OCI-LY7 (cell line): Measurements from ENCODE around the gene EXOC5. TPM values are rescaled to one million over a fixed set of nuclear protein-coding genes. Genes with fewer than 3 reads are reported as not detected.
"Not testable (repeated sequence)": the region's sequence is repeated elsewhere in the genome, so short reads cannot be mapped to it uniquely, and the experiment has no call there.

Source experiments
- BruUV-seq: library from RNA; stranded (reverse); fragments of 400-500 nt; replicated peaks from 2 replicates; lab custom pipeline; 2021; lab: Mats Ljungman, UMichigan
- CTCF ChIA-PET: fragments of 300-600 bp; sonication (Branson Sonifier 250); formaldehyde crosslinking; loops from one replicate; lab custom pipeline; 2022; ENCODE audit warnings: antibody characterized with exemption; ENCODE audit not compliant: unreplicated experiment; lab: Charles Lee
- POLR2A ChIA-PET: fragments of 300-600 bp; sonication (Branson Sonifier 250); formaldehyde crosslinking; loops from one replicate; lab custom pipeline; 2022; ENCODE audit warnings: antibody characterized with exemption; lab: Charles Lee
- DNase-seq: peaks from one replicate; pipeline ENCODE4 v3.0.0-alpha.2; 2015; ENCODE audit warnings: low spot score
- H2AFZ ChIP-seq: fragments of 200-600 bp; sonication (generic), shearing (Covaris generic); 2 replicates; pipeline ENCODE4 v1.6.1; 2014; ENCODE audit warnings: mild to moderate bottlenecking, antibody characterized with exemption, low read length, moderate library complexity
- H3K27ac ChIP-seq: fragments of 200-600 bp; sonication (generic); 2 replicates; pipeline ENCODE4 v1.5.1; 2014; ENCODE audit warnings: mixed run types, low read depth, mild to moderate bottlenecking, moderate library complexity, low read length, inconsistent platforms; ENCODE audit not compliant: poor library complexity, severe bottlenecking
- H3K36me3 ChIP-seq: fragments of 200-600 bp; sonication (generic); 2 replicates; pipeline ENCODE4 v1.6.1; 2014; ENCODE audit warnings: mild to moderate bottlenecking, antibody characterized with exemption, low read length, moderate library complexity, mixed read lengths; ENCODE audit not compliant: insufficient read depth
- H3K4me1 ChIP-seq: fragments of 200-600 bp; sonication (generic); 2 replicates; pipeline ENCODE4 v1.5.1; 2014; ENCODE audit warnings: mild to moderate bottlenecking, low read length; ENCODE audit not compliant: insufficient read depth, poor library complexity, severe bottlenecking
- H3K4me2 ChIP-seq: fragments of 200-600 bp; sonication (generic); 2 replicates; pipeline ENCODE4 v1.6.1; 2014; ENCODE audit warnings: mild to moderate bottlenecking, low read length
- H3K4me3 ChIP-seq: fragments of 200-600 bp; sonication (generic); 2 replicates; pipeline ENCODE4 v1.5.1; 2014; ENCODE audit warnings: mild to moderate bottlenecking, low read depth, low read length; ENCODE audit not compliant: poor library complexity, severe bottlenecking
- H3K79me2 ChIP-seq: fragments of 200-600 bp; sonication (generic); 2 replicates; pipeline ENCODE4 v1.6.1; 2016; ENCODE audit warnings: low read depth, mild to moderate bottlenecking, low read length, moderate library complexity, mixed read lengths; ENCODE audit not compliant: insufficient read depth
- H3K9me2 ChIP-seq: fragments of 200-600 bp; sonication (generic); 2 replicates; pipeline ENCODE4 v1.6.1; 2016; ENCODE audit warnings: mild to moderate bottlenecking, low read length, mixed read lengths; ENCODE audit not compliant: insufficient read depth
- H3K9me3 ChIP-seq: fragments of 200-600 bp; sonication (generic); 2 replicates; pipeline ENCODE4 v1.6.1; 2014; ENCODE audit warnings: mild to moderate bottlenecking, mixed run types, low read length, mixed read lengths
- H4K20me1 ChIP-seq: fragments of 200-600 bp; sonication (generic); 2 replicates; pipeline ENCODE4 v1.6.1; 2014; ENCODE audit warnings: mild to moderate bottlenecking, antibody characterized with exemption, low read length, moderate library complexity, mixed read lengths; ENCODE audit not compliant: insufficient read depth
- CTCF ChIP-seq: fragments of 200-600 bp; sonication (generic); conservative IDR thresholded peaks from 2 replicates; pipeline ENCODE4 v1.5.1; 2014; ENCODE audit warnings: mild to moderate bottlenecking, antibody characterized with exemption, low read length, moderate library complexity, mixed read lengths
- EZH2phosphoT487 ChIP-seq: fragments of 200-600 bp; sonication (generic); IDR thresholded peaks from 2 replicates; pipeline ENCODE4 v1.6.1; 2018; ENCODE audit warnings: low read depth, borderline replicate concordance, mild to moderate bottlenecking, mixed run types, antibody characterized with exemption, low read length, moderate library complexity, mixed read lengths
- intact Hi-C: fragments of 100-400 bp; cut with micrococcal nuclease; formaldehyde crosslinking; loops from one replicate; pipeline ENCODE4 v1.10.0; 2022; ENCODE audit not compliant: unreplicated experiment
- total RNA-seq, 2 experiments: library from RNA; depleted of rRNA in 1 of 2; stranded (reverse); fragments of >200 nt in 1 of 2; shearing (Covaris generic) in 1 of 2; gene quantifications; 2 replicates each; pipeline ENCODE4 v1.2.3, GENCODE V29; 2014 to 2022

Gene EXOC5
- total RNA-seq, 2 experiments from 2014 or later: 26.9 to 69.4 TPM

DNA sequence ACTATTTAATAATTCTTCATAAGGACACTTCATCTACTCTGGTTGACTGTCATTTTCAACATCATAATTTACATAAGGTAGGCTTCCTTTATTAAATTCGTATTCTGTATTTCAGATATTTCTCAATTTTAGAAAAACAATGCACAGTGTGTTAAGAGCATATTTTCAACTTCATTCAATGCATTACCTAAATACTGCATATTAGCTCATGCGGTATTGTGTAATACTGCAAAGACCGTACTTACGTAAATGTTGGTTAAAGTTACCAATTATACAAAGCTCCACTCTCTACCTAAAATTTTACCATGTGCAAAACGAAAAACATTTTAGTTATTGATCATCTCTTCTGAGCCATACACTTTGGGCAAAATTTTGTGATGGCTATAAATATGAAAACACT lies 62.8 kb downstream of the EXOC5 start:
- Histone ChIP-seq H3K9me3 (no peaks in the 10 kb centered on the region), H3K4me2 (no peak overlapping the region), H3K27ac (no peak overlapping the region), H3K9me2 (no peaks in the 10 kb centered on the region), H2AFZ (no peak overlapping the region), H3K4me1 (no peaks in the 10 kb centered on the region), H4K20me1 (no peaks in the 10 kb centered on the region), H3K4me3 (no peak overlapping the region), H3K36me3 (peaks cover 25% of the 10 kb centered on the region; the same call in 1 of the 2 replicates), H3K79me2 (no peaks in the 10 kb centered on the region)
- intact Hi-C loops: loop anchor here (10.0 kb wide), 1 partner anchor 651 kb away; no protein-coding TSS in a partner anchor
- ChIA-PET CTCF (no interaction called here), POLR2A (interaction anchor here (1.1 kb wide), 1 partner anchor 12 kb away, joined by 5 read pairs; no protein-coding TSS in a partner anchor)
- no peak for DNase-seq
- BruUV-seq: no TSS peak
- TF ChIP-seq CTCF (no peak), EZH2phosphoT487 (no peak)

DNA sequence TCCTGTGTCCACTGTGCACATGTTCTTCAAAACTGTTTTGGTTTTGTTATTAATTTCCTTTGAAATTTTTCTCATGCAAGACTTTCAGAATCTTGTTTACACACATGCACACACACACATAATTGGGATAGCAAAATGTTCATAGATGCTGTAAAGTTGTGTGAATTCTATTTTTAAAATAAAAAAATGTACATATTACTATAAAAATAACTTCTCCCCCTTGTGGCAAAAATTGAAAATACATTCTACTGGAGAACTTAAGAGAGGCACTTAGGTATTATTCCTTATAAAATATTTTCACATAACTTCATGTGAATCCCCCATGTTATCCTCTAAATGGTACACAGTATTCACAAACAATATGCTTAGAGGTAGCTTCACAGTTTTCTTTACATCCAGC lies 66.0 kb downstream of the EXOC5 start:
- peak; percentile 65; the same call in 1 of the 2 replicates for TF ChIP-seq CTCF
- intact Hi-C loops: loop anchor here (10.0 kb wide), 1 partner anchor 648 kb away; no protein-coding TSS in a partner anchor
- H3K4me1 ChIP-seq, H3K4me3 ChIP-seq, H3K9me3 ChIP-seq, H2AFZ ChIP-seq, H3K36me3 ChIP-seq, POLR2A ChIA-PET, H4K20me1 ChIP-seq, CTCF ChIA-PET, H3K4me2 ChIP-seq, H3K27ac ChIP-seq, H3K79me2 ChIP-seq, DNase-seq, BruUV-seq, H3K9me2 ChIP-seq: not testable (repeated sequence)

GRCh38 chr14:57199921-57200320 lies 68.8 kb downstream of the EXOC5 start:
- POLR2A ChIA-PET: interaction anchor here (0.5 to 0.9 kb wide), 3 partner anchors 125 to 1560 kb away, joined by 3 to 7 read pairs (median 3); no protein-coding TSS in a partner anchor

More at GRCh38 chr14:57199921-57200320, 68.8 kb downstream of the EXOC5 start:
- Histone ChIP-seq H3K4me1 (no peaks in the 10 kb centered on the region), H3K4me2 (no peak overlapping the region), H3K79me2 (no peaks in the 10 kb centered on the region), H3K9me3 (no peaks in the 10 kb centered on the region), H4K20me1 (no peaks in the 10 kb centered on the region), H3K36me3 (no peaks in the 10 kb centered on the region), H3K4me3 (no peak overlapping the region), H2AFZ (no peak overlapping the region), H3K27ac (no peak overlapping the region), H3K9me2 (no peaks in the 10 kb centered on the region)
- intact Hi-C loops: loop anchor here (10.0 kb wide), 1 partner anchor 645 kb away; no protein-coding TSS in a partner anchor
- CTCF ChIA-PET: interaction anchor here (0.5 kb wide), 1 partner anchor 98 kb away, joined by 3 read pairs; no protein-coding TSS in a partner anchor
- TF ChIP-seq CTCF (no peak), EZH2phosphoT487 (no peak)
- BruUV-seq: no TSS peak
- no peak for DNase-seq
